IPS-15b (cell line): ENCODE results near the gene EFEMP2.

Experiments used
- H3K27me3 ChIP-seq: one replicate; pipeline ENCODE4 v1.6.1; 2013; ENCODE audit warnings: low read length; ENCODE audit not compliant: control insufficient read depth, insufficient read depth
- H3K36me3 ChIP-seq: one replicate; pipeline ENCODE4 v1.6.1; 2013; ENCODE audit warnings: low read length; ENCODE audit not compliant: control insufficient read depth, insufficient read depth
- H3K4me1 ChIP-seq: one replicate; pipeline ENCODE4 v1.6.1; 2013; ENCODE audit warnings: mild to moderate bottlenecking, low read length; ENCODE audit not compliant: control insufficient read depth, insufficient read depth
- H3K4me3 ChIP-seq: one replicate; pipeline ENCODE4 v1.5.1; 2013; ENCODE audit warnings: low read depth, low read length
- H3K9ac ChIP-seq: one replicate; pipeline ENCODE4 v1.6.1; 2013; ENCODE audit warnings: low read depth, mild to moderate bottlenecking, low read length
- H3K9me3 ChIP-seq: one replicate; pipeline ENCODE4 v1.6.1; 2013; ENCODE audit warnings: mild to moderate bottlenecking, low read length; ENCODE audit not compliant: control insufficient read depth, insufficient read depth

The EFEMP2 gene

GRCh38 chr11:65860278-65861164, 12.1 kb downstream of the EFEMP2 start, which contains the start of gene MUS81:
Gene MUS81 (plus strand): TSS chr11:65860433. CDS start chr11:65860754, 321 bp downstream.
- Histone ChIP-seq H3K9ac (peak within 1 kb of the TSS; percentile 93), H3K27me3 (no peaks in the 10 kb centered on the region), H3K4me1 (peaks cover 8% of the 10 kb centered on the region), H3K9me3 (no peaks in the 10 kb centered on the region), H3K36me3 (peaks cover 36% of the 10 kb centered on the region), H3K4me3 (peak within 1 kb of the TSS; percentile 94)

- Histone ChIP-seq H3K4me1 (peaks cover 8% of the 10 kb centered on the region), H3K4me3 (peak overlapping the region; percentile 94), H3K27me3 (no peaks in the 10 kb centered on the region), H3K9ac (peak overlapping the region; percentile 87), H3K36me3 (peaks cover 38% of the 10 kb centered on the region), H3K9me3 (no peaks in the 10 kb centered on the region)
Observed at GRCh38 chr11:65859812-65860277, 12.8 kb downstream of the EFEMP2 start.

- H3K4me1 ChIP-seq, result peaks cover 8% of the 10 kb centered on the region
- H3K36me3 ChIP-seq, result peaks cover 41% of the 10 kb centered on the region
- H3K4me3 ChIP-seq, result peak overlapping the region; percentile 98
- H3K9me3 ChIP-seq, result no peaks in the 10 kb centered on the region
- H3K9ac ChIP-seq, result peak overlapping the region; percentile 87
- no peaks in the 10 kb centered on the region for H3K27me3 ChIP-seq
Observed at GRCh38 chr11:65859095-65859811, 13.3 kb downstream of the EFEMP2 start.

GRCh38 chr11:65858681-65859087, 13.9 kb downstream of the EFEMP2 start:
- peaks cover 41% of the 10 kb centered on the region for H3K36me3 ChIP-seq
- no peaks in the 10 kb centered on the region for H3K27me3 ChIP-seq
- peaks cover 8% of the 10 kb centered on the region for H3K4me1 ChIP-seq
- H3K4me3 ChIP-seq, result peak overlapping the region; percentile 98
- H3K9ac ChIP-seq, result peak overlapping the region; percentile 27
- no peaks in the 10 kb centered on the region for H3K9me3 ChIP-seq

GRCh38 chr11:65857853-65858680, 14.5 kb downstream of the EFEMP2 start, which contains the start of gene CFL1:
Gene CFL1 (minus strand): TSS chr11:65858180. CDS start chr11:65858099, 81 bp downstream.
- Histone ChIP-seq H3K9me3 (no peaks in the 10 kb centered on the region), H3K4me1 (peaks cover 8% of the 10 kb centered on the region), H3K27me3 (no peaks in the 10 kb centered on the region), H3K36me3 (peaks cover 40% of the 10 kb centered on the region), H3K4me3 (peak within 1 kb of the TSS; percentile 98), H3K9ac (peak within 1 kb of the TSS; percentile 90)

GRCh38 chr11:65857500-65857852, 15.1 kb downstream of the EFEMP2 start:
- H3K4me3 ChIP-seq, result peak overlapping the region; percentile 98
- peaks cover 38% of the 10 kb centered on the region for H3K36me3 ChIP-seq
- no peaks in the 10 kb centered on the region for H3K9me3 ChIP-seq
- H3K4me1 ChIP-seq, result peaks cover 8% of the 10 kb centered on the region
- peak overlapping the region; percentile 90 for H3K9ac ChIP-seq
- no peaks in the 10 kb centered on the region for H3K27me3 ChIP-seq

- H3K27me3 ChIP-seq, result no peaks in the 10 kb centered on the region
- H3K4me1 ChIP-seq, result peaks cover 8% of the 10 kb centered on the region
- H3K9ac ChIP-seq, result peak overlapping the region; percentile 90
- peak overlapping the region; percentile 98 for H3K4me3 ChIP-seq
- H3K9me3 ChIP-seq, result no peaks in the 10 kb centered on the region
- H3K36me3 ChIP-seq, result peaks cover 40% of the 10 kb centered on the region
Observed at GRCh38 chr11:65856689-65857499, 15.7 kb downstream of the EFEMP2 start.

- H3K27me3 ChIP-seq, result no peaks in the 10 kb centered on the region
- H3K9ac ChIP-seq, result no peak overlapping the region
- H3K4me3 ChIP-seq, result peak overlapping the region; percentile 98
- H3K36me3 ChIP-seq, result peaks cover 40% of the 10 kb centered on the region
- peaks cover 5% of the 10 kb centered on the region for H3K4me1 ChIP-seq
- peaks cover 3% of the 10 kb centered on the region for H3K9me3 ChIP-seq
Observed at GRCh38 chr11:65855927-65856363, 16.7 kb downstream of the EFEMP2 start.

- H3K4me1 ChIP-seq, result peaks cover 5% of the 10 kb centered on the region
- no peaks in the 10 kb centered on the region for H3K27me3 ChIP-seq
- peaks cover 40% of the 10 kb centered on the region for H3K36me3 ChIP-seq
- no peak overlapping the region for H3K4me3 ChIP-seq
- H3K9me3 ChIP-seq, result peaks cover 3% of the 10 kb centered on the region
- H3K9ac ChIP-seq, result no peak overlapping the region
Observed at GRCh38 chr11:65854852-65855837, 17.5 kb downstream of the EFEMP2 start.

- H3K4me3 ChIP-seq, result no peak overlapping the region
- H3K9ac ChIP-seq, result no peak overlapping the region
- peaks cover 3% of the 10 kb centered on the region for H3K9me3 ChIP-seq
- peaks cover 5% of the 10 kb centered on the region for H3K4me1 ChIP-seq
- H3K27me3 ChIP-seq, result no peaks in the 10 kb centered on the region
- peaks cover 40% of the 10 kb centered on the region for H3K36me3 ChIP-seq
Observed at GRCh38 chr11:65854161-65854592, 18.4 kb downstream of the EFEMP2 start.
